NCI-H524 treated with DMSO at 0.1 percent for 48 hours (cell line): ENCODE measurements around the gene GIGYF1.
"Not testable (repeated sequence)": the region's sequence is repeated elsewhere in the genome, so short reads cannot be mapped to it uniquely, and the experiment has no call there.

Experiments used
- DNase-seq: peaks from one replicate; lab custom pipeline; 2025; lab: John Stamatoyannopoulos, UW

Gene GIGYF1

DNA sequence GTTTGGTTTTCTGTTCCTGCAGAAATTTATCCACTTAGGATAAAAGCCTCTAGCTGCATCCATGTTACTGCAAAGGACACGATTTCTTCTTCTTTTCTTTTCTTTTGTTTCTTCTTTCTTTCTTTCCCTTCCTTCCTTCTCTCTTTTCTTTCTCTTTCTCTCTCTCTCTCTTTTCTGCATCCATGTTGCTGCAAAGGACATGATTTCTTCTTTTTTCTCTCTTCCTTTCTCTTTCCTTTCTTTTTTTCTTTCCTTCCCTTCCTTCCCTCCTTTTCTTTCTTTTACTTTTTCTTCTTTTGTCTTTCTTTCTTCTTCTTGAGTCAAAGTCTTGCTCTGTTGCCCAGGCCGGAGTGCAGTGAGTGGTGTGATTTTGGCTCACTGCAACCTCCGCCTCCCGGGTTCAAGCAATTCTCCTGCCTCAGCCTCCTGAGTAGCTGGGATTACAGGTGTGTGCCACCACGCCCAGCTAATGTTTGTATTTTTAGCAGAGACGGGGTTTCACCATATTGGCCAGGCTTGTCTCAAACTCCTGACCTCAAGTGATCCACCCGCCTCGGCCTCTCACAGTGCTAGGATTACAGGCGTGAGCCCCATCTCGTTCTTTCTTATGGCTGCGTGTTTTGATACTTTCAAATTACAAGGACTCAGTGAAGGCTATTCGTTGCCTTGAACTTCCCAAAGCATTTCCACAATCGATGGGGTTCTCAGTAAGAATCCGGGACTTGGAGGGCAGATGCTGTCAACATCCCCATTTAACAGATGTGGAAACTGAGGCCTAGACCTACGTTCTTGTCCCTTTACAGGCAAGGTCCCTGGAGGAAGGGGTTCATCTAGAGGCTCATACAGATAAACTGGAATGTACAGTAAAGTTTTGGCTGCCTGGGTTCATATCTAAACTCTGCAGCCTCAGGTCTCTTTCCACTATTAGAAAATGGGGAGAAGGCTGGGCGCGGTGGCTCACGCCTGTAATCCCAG is 22.4 kb downstream of the GIGYF1 start:
- DNase-seq, result no peak

GRCh38 chr7:100670074-100670473 is 24.0 kb downstream of the GIGYF1 start:
- no peak for DNase-seq

GRCh38 chr7:100669106-100669505 is 24.9 kb downstream of the GIGYF1 start:
- not testable (repeated sequence) for DNase-seq

- DNase-seq, result no peak
Measured at GRCh38 chr7:100668069-100668449, 26.0 kb downstream of the GIGYF1 start.

- no peak for DNase-seq
Measured at GRCh38 chr7:100667331-100668068, 26.6 kb downstream of the GIGYF1 start.

GRCh38 chr7:100665168-100665726 is 28.8 kb downstream of the GIGYF1 start:
- no peak for DNase-seq

GRCh38 chr7:100662194-100662776 is 31.8 kb downstream of the GIGYF1 start:
- DNase-seq, result not testable (repeated sequence)

GRCh38 chr7:100655908-100656674 is 38.0 kb downstream of the GIGYF1 start, which contains the start of gene ACTL6B:
TSS of gene ACTL6B (minus strand) at chr7:100656448. CDS start at chr7:100656354, 94 bp downstream.
- DNase-seq, result peak; percentile 39

- DNase-seq, result no peak
Measured at GRCh38 chr7:100654908-100655831, 38.9 kb downstream of the GIGYF1 start.

- DNase-seq, result no peak
Measured at GRCh38 chr7:100649826-100650565, 44.1 kb downstream of the GIGYF1 start.

DNA sequence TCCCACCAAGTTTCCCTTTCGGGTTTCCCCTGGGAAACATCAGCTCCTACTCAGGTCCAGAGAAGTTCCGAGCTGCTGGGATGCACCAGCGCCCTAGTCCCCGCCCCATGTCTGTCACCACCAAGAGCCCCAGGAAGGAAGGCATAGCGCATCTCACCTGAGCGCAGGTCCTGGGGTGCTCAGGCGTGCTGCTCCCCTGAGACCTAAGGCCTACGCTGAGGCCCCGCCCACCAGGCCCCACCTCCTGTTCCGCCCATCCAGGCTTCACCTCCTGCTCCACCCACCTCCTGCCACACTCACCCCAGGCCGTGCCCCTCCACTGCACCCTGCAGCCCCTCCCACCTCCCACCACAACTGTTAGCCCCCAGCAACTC is 51.5 kb downstream of the GIGYF1 start:
- DNase-seq, result no peak

GRCh38 chr7:100641860-100642533 is 52.1 kb downstream of the GIGYF1 start:
- no peak for DNase-seq

DNA sequence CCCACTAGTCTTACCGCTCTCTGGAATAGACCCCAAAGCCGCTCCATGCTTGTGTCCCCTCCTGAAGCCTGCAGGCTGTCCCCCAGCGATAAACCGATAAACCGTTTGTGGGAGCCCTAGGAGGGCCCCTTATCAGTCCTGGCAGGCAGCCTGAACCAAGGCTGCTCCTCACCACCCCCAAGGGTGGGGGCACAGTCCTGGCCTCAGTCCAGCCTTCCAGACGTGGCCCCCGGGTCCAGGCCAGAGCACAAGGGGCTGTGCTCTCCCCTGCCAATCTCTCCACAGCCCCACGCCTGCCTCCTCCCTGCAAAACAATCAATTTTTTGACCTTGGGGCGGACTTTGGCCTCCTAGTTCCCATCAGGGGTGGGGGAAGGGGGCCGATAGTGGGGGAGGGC is 52.6 kb downstream of the GIGYF1 start, which contains the start of gene TFR2:
Gene TFR2, minus strand, starts transcription at position 90 of the 397 bp plus-strand sequence. Its CDS starts 43 bp downstream, at position 47.
- DNase-seq, result no peak

DNA sequence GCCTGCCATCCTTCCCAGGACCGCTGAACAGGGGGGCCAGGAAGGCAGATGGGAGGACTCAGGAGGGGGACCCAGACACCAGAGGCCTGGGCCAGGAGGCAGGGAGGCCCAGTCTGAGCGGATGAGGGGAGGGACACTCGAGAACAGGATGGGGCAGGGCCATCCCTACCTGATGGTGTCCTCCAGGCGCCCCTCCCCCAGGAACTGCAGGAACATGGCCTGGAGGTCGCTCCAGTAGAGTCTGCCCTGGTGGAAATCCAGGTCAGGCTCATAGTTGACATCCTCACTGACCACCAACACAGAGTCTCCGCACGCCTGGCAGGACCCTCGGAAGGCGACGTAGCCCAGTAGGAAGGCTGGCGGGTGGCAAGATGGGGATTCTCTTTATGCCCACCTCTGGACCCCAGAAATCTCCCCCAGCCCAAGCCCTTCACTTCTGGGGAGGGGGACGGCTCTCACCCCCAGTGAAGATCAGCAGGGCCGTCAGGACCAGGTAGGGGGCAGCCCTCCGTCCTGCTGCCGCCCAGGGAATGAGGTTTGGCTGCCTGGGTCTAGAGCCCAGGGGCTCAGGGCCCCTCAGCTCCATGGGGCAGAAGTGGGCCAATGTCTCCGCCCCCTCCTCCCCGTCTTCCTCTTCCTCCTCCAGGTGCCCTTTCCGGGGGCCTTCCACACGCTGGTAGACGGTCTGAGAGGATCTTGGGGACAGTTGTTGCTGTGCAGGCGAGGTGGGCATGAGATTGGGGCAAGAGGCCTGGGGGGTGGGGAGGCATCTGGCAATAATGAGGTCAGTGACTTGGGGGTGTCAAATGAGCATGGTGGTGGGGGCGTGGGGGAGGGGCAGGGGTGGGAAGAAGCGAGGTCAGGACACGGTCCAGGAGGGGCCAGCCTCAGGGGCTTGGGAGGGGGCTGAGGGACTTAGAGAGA is 53.3 kb downstream of the GIGYF1 start:
- no peak for DNase-seq

DNA sequence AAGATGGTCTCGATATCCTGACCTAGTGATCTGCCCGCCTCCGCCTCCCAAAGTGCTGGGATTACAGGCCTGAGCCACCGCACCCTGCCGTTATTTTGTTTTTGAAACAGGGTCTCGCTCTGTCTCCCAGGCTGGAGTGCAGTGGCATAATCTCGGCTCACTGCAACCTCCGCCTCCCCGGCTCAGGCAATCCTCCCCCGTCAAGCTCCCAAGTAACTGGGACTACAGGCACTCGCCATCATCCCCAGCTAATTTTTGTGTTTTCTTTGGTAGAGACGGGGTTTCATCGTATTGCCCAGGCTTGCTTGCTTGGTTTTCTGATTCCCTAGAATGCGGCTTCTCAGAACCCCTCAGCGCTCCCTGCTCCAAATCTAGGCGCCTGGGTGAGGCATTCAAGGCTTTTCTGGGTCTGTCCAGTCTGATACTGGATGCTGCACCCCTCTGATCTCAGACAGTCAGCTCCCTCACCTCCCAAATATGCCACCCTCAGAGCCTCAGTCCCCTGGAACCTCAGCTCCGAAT is 54.0 kb downstream of the GIGYF1 start:
- no peak for DNase-seq

DNA sequence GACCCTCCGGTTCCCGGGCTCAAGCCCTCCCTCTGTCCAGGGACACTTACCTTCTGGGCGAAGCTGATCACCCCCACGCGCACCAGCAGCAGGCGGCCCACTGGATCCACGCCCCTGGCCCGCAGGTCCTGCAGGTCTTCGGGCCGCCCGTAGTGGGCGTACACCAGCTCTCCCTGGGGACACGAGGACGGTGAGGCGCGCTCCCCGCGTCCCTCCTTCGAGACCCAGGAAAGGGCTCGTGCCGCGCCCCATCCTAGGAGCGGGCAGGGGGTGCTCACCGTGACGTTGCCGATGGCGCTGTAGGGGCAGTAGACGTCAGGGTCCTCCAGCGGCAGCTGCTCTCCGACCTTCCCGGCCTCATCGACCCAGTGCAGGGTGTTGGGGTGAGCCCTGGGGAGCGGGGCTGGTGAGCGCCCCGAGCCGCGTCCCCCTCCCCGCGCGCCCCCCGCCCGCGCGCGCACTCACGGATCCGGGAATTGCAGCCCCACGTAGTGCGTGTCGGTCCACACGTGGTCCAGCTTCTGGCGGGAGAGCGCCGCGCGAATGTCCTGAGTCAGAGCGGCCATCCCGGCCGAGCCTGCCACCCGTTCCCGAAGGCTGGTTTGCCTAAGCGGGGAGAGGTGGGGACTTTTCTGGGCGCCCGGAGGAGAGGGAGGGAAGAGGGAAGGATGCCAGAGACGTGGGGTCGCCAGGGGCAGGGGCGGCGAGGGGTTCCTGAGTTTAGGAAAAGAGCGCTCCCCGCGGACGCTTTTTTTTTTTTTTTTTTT is 60.9 kb downstream of the GIGYF1 start:
- no peak for DNase-seq

- no peak for DNase-seq
Measured at GRCh38 chr7:100630066-100630465, 64.0 kb downstream of the GIGYF1 start.
